ENCODE results near the gene FBXL5. TPM values are rescaled to one million over a fixed set of nuclear protein-coding genes. Genes with fewer than 3 reads are reported as not detected.

FBXL5 gene
- total and polyA plus RNA-seq, 4 donors, result 24.5 to 79.7 (median 34.5) TPM

GRCh38 chr4:15653864-15654592 lies 1.1 kb downstream of the FBXL5 start:
- Histone ChIP-seq H3K36me3 (ENCODE audit: control insufficient read depth in 4 of 4, insufficient read depth in 3 of 4, low read depth in 1 of 4, low read length in 3 of 4) (no peaks in the 10 kb centered on the region), H3K4me1 (ENCODE audit: control insufficient read depth in 4 of 4, insufficient read depth in 4 of 4, low read length in 3 of 4) (peaks cover 15 to 46% (median 31%) of the 10 kb centered on the region in 4 donors), H3K9ac (ENCODE audit: low read depth in 1 of 2, low read length in 2 of 2) (peak overlapping the region; percentile 97), H3K9me3 (ENCODE audit: control insufficient read depth in 4 of 4, low read length in 3 of 4) (no peaks in the 10 kb centered on the region), H3K4me3 (ENCODE audit: low read depth in 1 of 3, low read length in 3 of 3) (peak overlapping the region; percentile 45 to 99 (median 90)), H3K27ac (ENCODE audit: low read depth in 1 of 2, low read length in 2 of 2) (peak overlapping the region; percentile 92 to 99), H3K27me3 (ENCODE audit: control insufficient read depth in 4 of 4, insufficient read depth in 4 of 4, low read length in 3 of 4) (no peaks in the 10 kb centered on the region)
- WGBS, result 2% methylated on average over 7 of the region's 7 CpGs
- TF ChIP-seq HNF4G (IDR thresholded peaks at IDR 0.05), result no peak
- TF ChIP-seq YY1 (IDR thresholded peaks at IDR 0.05), result peak; percentile 54
- DNase-seq (ENCODE audit: low spot score), result no peak

GRCh38 chr4:15653420-15653819 lies 1.7 kb downstream of the FBXL5 start:
- Histone ChIP-seq H3K9ac (ENCODE audit: low read depth in 1 of 2, low read length in 2 of 2) (peak overlapping the region; percentile 97), H3K4me1 (ENCODE audit: control insufficient read depth in 4 of 4, insufficient read depth in 4 of 4, low read length in 3 of 4) (peaks cover 15 to 50% (median 34%) of the 10 kb centered on the region in 4 donors)
- no peak for TF ChIP-seq MAX (IDR thresholded peaks at IDR 0.05)
- TF ChIP-seq RAD21 (IDR thresholded peaks at IDR 0.05), result no peak
- no peak for TF ChIP-seq REST (IDR thresholded peaks at IDR 0.05)
- TF ChIP-seq EGR1 (IDR thresholded peaks at IDR 0.05; ENCODE audit: low read depth in 2 of 2), result no peak
- no peak for TF ChIP-seq FOXA1 (IDR thresholded peaks at IDR 0.05)
- peak; percentile 73 for TF ChIP-seq YY1 (IDR thresholded peaks at IDR 0.05)
- no peak for TF ChIP-seq FOXA2 (IDR thresholded peaks at IDR 0.05)

GRCh38 chr4:15652841-15653240 lies 2.3 kb downstream of the FBXL5 start:
- 40% methylated on average over 4 of the region's 4 CpGs for WGBS
- no peak for DNase-seq (ENCODE audit: low spot score)
- H3K4me3 ChIP-seq (ENCODE audit: low read depth in 1 of 3, low read length in 3 of 3), result peak overlapping the region in 2 of 3 donors; percentile 45 to 90
- no peaks in the 10 kb centered on the region for H3K27me3 ChIP-seq (ENCODE audit: control insufficient read depth in 4 of 4, insufficient read depth in 4 of 4, low read length in 3 of 4)
- no peaks in the 10 kb centered on the region for H3K36me3 ChIP-seq (ENCODE audit: control insufficient read depth in 4 of 4, insufficient read depth in 3 of 4, low read depth in 1 of 4, low read length in 3 of 4)
- H3K27ac ChIP-seq (ENCODE audit: low read depth in 1 of 2, low read length in 2 of 2), result peak overlapping the region; percentile 92 to 99
- peak overlapping the region; percentile 97 for H3K9ac ChIP-seq (ENCODE audit: low read depth in 1 of 2, low read length in 2 of 2)
- no peaks in the 10 kb centered on the region for H3K9me3 ChIP-seq (ENCODE audit: control insufficient read depth in 4 of 4, low read length in 3 of 4)
- peaks cover 15 to 54% (median 36%) of the 10 kb centered on the region in 4 donors for H3K4me1 ChIP-seq (ENCODE audit: control insufficient read depth in 4 of 4, insufficient read depth in 4 of 4, low read length in 3 of 4)
- TF ChIP-seq ATF3 (IDR thresholded peaks at IDR 0.05) (no peak), JUND (IDR thresholded peaks at IDR 0.05) (no peak), SP1 (IDR thresholded peaks at IDR 0.05) (no peak), ZBTB33 (IDR thresholded peaks at IDR 0.05) (no peak), FOXA1 (IDR thresholded peaks at IDR 0.05) (no peak), CTCF (IDR thresholded peaks at IDR 0.05; ENCODE audit: low read depth, low read length, missing input control) (no peak), RXRA (IDR thresholded peaks at IDR 0.05) (no peak), YY1 (IDR thresholded peaks at IDR 0.05) (no peak), NR2F2 (IDR thresholded peaks at IDR 0.05) (no peak), MAX (IDR thresholded peaks at IDR 0.05) (no peak), HNF4A (conservative IDR thresholded peaks at IDR 0.05) (no peak), TAF1 (conservative IDR thresholded peaks at IDR 0.05) (no peak), GABPA (IDR thresholded peaks at IDR 0.05 in 1 of 2, conservative IDR thresholded peaks at IDR 0.05 in 1 of 2) (no peak)

More at GRCh38 chr4:15653420-15653819, 1.7 kb downstream of the FBXL5 start:
- H3K36me3 ChIP-seq (ENCODE audit: control insufficient read depth in 4 of 4, insufficient read depth in 3 of 4, low read depth in 1 of 4, low read length in 3 of 4), result no peaks in the 10 kb centered on the region
- no peak for DNase-seq (ENCODE audit: low spot score)
- H3K27ac ChIP-seq (ENCODE audit: low read depth in 1 of 2, low read length in 2 of 2), result peak overlapping the region; percentile 92 to 99
- H3K9me3 ChIP-seq (ENCODE audit: control insufficient read depth in 4 of 4, low read length in 3 of 4), result no peaks in the 10 kb centered on the region
- 7% methylated on average over 4 of the region's 4 CpGs for WGBS
- peak overlapping the region; percentile 45 to 99 (median 90) for H3K4me3 ChIP-seq (ENCODE audit: low read depth in 1 of 3, low read length in 3 of 3)
- no peaks in the 10 kb centered on the region for H3K27me3 ChIP-seq (ENCODE audit: control insufficient read depth in 4 of 4, insufficient read depth in 4 of 4, low read length in 3 of 4)

All from liver (tissue), 9 donors.